ENCODE results near the gene TEKTIP1.
"Not testable (repeated sequence)": the region's sequence is repeated elsewhere in the genome, so short reads cannot be mapped to it uniquely, and the experiment has no call there.

The TEKTIP1 gene

GRCh38 chr19:3508121-3508661 is 30.8 kb upstream of the TEKTIP1 start:
- not testable (repeated sequence) for DNase-seq

- DNase-seq = peak; percentile 24
These were observed 30.0 kb upstream of the TEKTIP1 start for GRCh38 chr19:3508771-3509535.

DNA sequence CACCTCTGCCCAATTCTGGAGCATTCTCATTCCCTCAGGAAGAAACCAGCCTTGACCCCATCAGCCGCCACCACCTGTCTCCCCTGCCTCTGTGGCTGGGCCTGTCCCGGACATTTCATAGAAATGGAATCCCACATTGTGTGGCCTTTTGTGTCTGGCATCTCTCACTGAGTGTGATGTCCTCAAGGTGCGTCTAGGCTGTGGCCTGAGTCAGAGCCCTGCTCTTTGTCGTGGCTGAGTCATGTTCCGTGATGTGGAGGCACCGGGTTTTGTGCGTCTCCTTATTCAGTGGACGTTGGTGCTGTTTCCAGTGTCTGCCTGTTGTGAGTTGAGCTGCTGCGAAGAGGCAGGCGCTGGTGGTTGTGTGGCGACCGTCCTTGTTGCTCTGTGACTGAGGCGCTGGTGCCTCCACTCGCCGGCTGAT is 29.4 kb upstream of the TEKTIP1 start:
- DNase-seq = peak; percentile 51

DNA sequence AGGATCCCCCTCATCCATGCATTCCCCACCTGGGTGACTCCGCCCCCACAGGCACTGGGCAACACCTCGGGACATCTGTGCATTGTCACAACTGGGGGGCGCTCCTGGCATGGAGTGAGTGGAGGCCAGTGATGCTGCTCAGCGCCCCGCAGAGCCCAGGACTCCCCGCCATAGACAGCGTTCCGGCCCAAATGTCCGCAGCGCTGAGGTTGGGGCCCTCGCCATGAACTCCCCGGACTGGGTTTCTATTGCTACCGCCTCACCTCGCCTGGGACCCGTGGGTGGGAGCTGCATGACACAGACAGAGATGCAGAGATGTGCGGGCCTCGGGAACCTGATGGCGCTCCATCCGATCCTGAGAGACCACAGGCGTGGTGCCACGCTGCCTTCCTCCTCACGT is 28.2 kb upstream of the TEKTIP1 start:
- DNase-seq = no peak

DNA sequence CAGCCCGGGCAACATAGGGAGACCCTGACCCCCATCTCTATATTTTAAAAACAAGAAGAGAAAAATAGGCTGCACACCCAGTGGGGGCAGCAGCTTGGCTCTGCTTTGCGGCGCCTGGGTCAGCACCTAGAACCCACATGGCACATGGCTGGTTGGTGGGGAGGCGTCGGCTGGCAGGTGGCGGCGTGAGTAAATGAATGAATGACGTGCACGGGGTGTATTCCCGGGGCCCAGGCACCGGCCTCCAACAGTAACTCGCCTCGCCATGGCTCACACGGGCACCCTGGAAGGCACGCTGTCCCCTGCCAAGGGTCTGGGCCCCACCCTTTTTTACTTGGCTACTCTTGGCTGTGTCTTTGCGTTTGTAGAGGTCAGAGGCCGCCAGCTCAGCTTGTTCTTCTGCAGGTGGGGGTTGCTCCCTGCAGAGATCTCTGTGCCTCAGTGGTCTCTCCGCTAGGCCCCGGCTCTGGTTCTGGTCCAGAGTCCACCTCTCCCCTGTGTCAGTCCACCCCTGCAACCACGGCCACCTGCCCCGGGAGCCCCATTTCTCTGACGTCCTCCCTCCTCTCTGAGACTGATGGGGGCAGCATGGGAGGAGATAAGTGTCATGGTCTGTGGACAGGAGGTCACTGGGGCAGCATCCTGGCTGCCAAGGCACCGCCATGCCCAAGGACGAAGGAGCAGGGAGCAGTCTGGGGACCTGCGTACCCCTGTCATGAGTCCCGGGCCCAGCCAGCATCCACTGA is 27.3 kb upstream of the TEKTIP1 start:
- no peak for DNase-seq

GRCh38 chr19:3512562-3513228 is 26.3 kb upstream of the TEKTIP1 start:
- no peak for DNase-seq

- no peak for DNase-seq
These were observed 25.5 kb upstream of the TEKTIP1 start for GRCh38 chr19:3513229-3514140.

- peak; percentile 31 for DNase-seq
These were observed 24.0 kb upstream of the TEKTIP1 start for GRCh38 chr19:3514930-3515329.

DNA sequence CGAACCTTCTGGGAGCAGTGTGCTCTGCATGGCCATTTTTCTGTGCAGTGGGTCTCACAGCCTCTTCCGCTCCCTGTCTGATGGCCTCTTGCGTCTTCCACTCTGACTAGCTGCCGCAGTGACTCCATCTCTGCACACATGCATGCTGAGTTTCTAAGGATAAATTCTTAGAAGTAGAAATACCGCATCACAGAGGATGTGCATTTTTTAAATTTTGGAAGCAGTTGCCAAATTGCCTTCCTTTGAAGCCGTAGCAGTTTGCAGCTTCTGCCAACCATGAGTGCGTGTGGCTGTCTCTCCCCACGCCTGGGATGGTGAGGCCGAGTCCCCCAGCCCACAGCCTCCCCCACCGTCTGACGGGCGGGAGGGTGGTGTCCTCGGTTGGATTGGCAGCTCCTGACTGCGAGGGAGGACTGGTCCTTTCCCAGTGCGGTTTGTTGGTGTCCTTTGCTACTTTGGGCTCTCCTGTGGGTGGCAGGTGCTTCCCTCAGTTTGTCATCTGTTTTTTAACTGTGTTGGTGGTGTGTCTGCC is 23.0 kb upstream of the TEKTIP1 start:
- peak; percentile 72 for DNase-seq

DNA sequence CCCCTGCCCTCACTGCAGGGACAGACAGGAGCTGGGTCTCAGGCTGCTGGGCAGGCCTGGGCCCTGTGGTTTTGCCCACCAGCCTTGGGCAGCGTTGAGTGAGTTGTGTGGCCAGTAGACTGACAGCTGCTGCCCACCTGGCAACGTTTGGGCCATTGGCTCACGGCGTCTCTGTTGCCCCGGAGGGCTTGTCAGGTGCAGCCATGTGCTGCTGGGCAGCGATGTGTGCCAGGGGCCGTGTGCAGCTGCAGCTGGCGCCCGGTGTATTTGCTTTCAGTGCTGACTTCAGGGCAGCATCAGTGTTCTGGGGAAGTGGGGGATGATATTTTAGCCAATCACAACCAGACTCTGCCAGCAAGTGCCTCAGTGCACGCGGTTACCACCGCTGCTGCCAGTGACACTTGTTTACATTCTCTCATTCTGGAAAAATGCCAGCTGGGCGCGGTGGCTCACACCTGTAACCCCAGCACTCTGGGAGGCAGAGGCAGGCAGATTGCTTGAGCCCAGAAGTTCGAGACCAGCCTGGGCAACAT is 22.2 kb upstream of the TEKTIP1 start:
- no peak for DNase-seq

GRCh38 chr19:3517638-3518037 is 21.3 kb upstream of the TEKTIP1 start:
- no peak for DNase-seq

- no peak for DNase-seq
These were observed 20.7 kb upstream of the TEKTIP1 start for GRCh38 chr19:3518255-3518654.

- no peak for DNase-seq
These were observed 20.3 kb upstream of the TEKTIP1 start for GRCh38 chr19:3518659-3519058.

DNA sequence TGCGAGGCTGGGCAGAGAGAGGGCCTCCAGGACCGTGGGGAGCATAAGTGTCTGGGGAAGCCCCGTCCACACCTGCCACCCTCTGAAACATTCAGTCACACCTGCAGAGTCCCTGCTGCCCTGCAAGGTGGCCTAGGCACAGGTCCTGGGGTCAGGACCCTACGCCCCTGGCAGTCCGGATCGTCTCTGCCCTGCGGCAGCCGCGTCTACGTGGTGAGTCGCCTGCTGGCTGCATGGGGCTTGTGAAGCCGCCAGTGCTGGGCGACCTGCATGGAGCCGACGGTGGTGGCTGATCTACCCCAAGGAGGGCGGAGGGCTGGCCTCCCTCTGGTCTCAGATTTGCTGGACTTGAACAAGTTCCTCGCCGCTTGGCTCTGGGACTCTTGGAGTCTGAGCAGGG is 19.8 kb upstream of the TEKTIP1 start:
- no peak for DNase-seq

DNA sequence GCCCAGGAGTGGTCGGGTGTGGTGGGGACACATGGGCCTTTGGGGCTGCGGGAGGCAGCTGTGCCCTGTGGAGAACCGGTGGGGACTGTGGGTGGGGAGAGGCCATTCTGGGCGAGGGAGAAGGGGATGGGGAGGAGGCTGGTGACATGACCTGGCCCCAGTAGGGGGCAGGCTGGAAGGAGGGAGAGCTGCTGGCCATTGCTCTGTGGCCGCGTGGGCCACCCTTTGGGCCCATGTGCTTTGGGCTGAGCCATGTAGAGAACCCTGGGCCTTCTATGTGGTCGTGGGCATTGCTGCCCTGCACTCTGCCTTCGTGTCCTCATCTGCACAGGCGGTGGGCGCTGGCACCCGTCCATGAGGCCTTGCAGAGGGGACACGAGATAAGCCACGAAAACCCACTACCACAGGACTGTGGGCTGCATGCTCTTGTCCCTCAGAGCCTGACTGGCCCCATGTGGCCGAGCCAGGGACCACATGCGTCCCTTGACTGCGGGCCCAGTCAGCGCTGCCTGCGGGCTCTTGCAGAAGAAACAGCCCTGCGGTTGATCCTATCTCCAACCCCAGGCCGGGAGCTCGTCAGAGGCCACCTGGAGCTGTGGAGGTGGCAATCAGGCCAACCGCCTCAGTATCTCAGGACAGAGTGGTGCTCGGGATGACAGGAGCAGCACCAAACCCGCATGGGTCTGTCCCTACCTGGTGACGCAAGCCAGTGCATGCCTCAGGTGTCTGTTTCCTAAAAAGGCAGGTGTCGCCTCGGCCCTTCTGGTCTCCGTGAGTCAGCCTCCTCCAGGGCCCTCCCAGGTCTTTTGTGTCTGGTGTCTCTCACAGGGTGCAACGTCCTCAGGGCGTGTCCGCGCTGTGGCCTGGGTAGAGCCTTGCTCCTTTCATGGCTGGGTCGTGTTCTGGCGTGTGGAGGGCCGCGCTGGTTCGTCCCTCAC is 18.5 kb upstream of the TEKTIP1 start:
- DNase-seq = no peak

- no peak for DNase-seq
These were observed 17.9 kb upstream of the TEKTIP1 start for GRCh38 chr19:3521104-3521445.

- no peak for DNase-seq
These were observed 16.3 kb upstream of the TEKTIP1 start for GRCh38 chr19:3522421-3523360.

DNA sequence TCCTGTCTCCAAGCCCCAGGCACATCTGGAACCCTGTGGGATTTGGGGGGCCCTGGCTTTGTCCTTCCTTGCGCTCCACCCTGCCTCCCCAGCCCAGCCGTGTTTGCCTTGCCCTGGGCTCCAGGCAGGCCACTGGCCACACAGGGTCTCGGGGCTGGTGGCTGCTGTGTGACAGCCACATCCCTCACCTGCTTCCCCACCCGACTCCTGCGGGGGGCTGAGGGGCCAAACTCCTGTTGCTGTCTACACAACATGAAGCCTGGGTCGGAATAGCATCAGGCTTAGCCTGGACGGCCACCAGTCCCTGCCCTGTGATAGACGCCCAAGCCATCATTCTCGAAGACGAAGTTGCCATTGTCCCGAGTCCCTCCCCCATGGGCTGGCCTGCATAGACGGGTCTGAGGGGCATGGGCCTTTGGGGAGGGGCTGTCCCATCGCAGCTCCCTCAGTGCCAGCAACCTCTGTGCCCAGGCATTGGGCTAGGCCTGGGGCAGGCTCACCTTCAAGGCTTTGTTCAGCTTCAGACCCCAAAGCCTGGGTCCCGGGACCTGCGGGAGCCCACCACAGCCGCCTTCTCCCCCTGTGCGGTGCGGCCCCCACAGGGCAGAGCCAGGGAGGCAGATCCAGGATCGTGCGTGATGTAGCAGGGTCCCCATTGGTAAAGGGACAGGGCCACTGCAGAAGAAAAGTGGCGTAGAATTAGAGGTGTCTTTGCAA is 15.5 kb upstream of the TEKTIP1 start:
- no peak for DNase-seq

Data from fibroblast of upper back skin (primary cell).